ENCODE results near the gene WDR53. TPM values are rescaled to one million over a fixed set of nuclear protein-coding genes. Genes with fewer than 3 reads are reported as not detected.
"Not testable (repeated sequence)": the region's sequence is repeated elsewhere in the genome, so short reads cannot be mapped to it uniquely, and the experiment has no call there.

WDR53 gene
- total RNA-seq (2014; rRNA removed; shearing (Covaris generic)) = 14.4 and 25.1 TPM in 2 replicates
- 15.3 and 16.0 TPM in 2 replicates for polyA plus RNA-seq (2015; cell fraction: cytosol; rRNA removed)
- 15.2 and 15.6 TPM in 2 replicates for polyA plus RNA-seq (2015; cell fraction: nucleus; rRNA removed)

- DNase-seq (ENCODE audit: low read depth) = peak; percentile 97
Observed at GRCh38 chr3:196568246-196569002, at the start of gene WDR53, which contains the start of gene FBXO45. TSS of gene WDR53 (minus strand) at chr3:196568554. CDS start at chr3:196561475, 7,079 bp downstream. TSS of gene FBXO45 (plus strand) at chr3:196568660. CDS start at chr3:196568985, 325 bp downstream.

GRCh38 chr3:196617256-196617655 is 48.9 kb upstream of the WDR53 start:
- no peak for DNase-seq (ENCODE audit: low read depth)

- DNase-seq (ENCODE audit: low read depth) = not testable (repeated sequence)
Observed at GRCh38 chr3:196615234-196615633, 46.9 kb upstream of the WDR53 start.

- peak; percentile 34 for DNase-seq (ENCODE audit: low read depth)
Observed at GRCh38 chr3:196611761-196612483, 43.6 kb upstream of the WDR53 start.

GRCh38 chr3:196609805-196610515 is 41.6 kb upstream of the WDR53 start:
- no peak for DNase-seq (ENCODE audit: low read depth)

GRCh38 chr3:196609343-196609775 is 41.0 kb upstream of the WDR53 start:
- DNase-seq (ENCODE audit: low read depth) = peak; percentile 69

GRCh38 chr3:196608693-196609092 is 40.3 kb upstream of the WDR53 start:
- no peak for DNase-seq (ENCODE audit: low read depth)

- no peak for DNase-seq (ENCODE audit: low read depth)
Observed at GRCh38 chr3:196604548-196604947, 36.2 kb upstream of the WDR53 start.

GRCh38 chr3:196603683-196604082 is 35.3 kb upstream of the WDR53 start:
- no peak for DNase-seq (ENCODE audit: low read depth)

- DNase-seq (ENCODE audit: low read depth) = no peak
Observed at GRCh38 chr3:196602673-196603072, 34.3 kb upstream of the WDR53 start.

GRCh38 chr3:196600359-196600758 is 32.0 kb upstream of the WDR53 start:
- DNase-seq (ENCODE audit: low read depth) = no peak

- DNase-seq (ENCODE audit: low read depth) = no peak
Observed at GRCh38 chr3:196599734-196600128, 31.4 kb upstream of the WDR53 start.

GRCh38 chr3:196597971-196598733 is 29.8 kb upstream of the WDR53 start:
- DNase-seq (ENCODE audit: low read depth) = not testable (repeated sequence)

- no peak for DNase-seq (ENCODE audit: low read depth)
Observed at GRCh38 chr3:196596355-196596754, 28.0 kb upstream of the WDR53 start.

GRCh38 chr3:196590279-196590678 is 21.9 kb upstream of the WDR53 start:
- no peak for DNase-seq (ENCODE audit: low read depth)

GRCh38 chr3:196585044-196585757 is 16.8 kb upstream of the WDR53 start:
- no peak for DNase-seq (ENCODE audit: low read depth)

- no peak for DNase-seq (ENCODE audit: low read depth)
Observed at GRCh38 chr3:196572389-196572788, 4.0 kb upstream of the WDR53 start.

GRCh38 chr3:196570332-196570731 is 2.0 kb upstream of the WDR53 start:
- DNase-seq (ENCODE audit: low read depth) = not testable (repeated sequence)

- peak; percentile 57 for DNase-seq (ENCODE audit: low read depth)
Observed at GRCh38 chr3:196569003-196569516, 706 bp upstream of the WDR53 start.

- peak; percentile 93 for DNase-seq (ENCODE audit: low read depth)
Observed at GRCh38 chr3:196563721-196564225, 4.6 kb downstream of the WDR53 start.

All from HT1080 (cell line).